A549 (cell line): ENCODE data around the gene GFY. TPM values are rescaled to one million over a fixed set of nuclear protein-coding genes. Genes with fewer than 3 reads are reported as not detected.

ENCODE experiments used
- ATAC-seq, 2 experiments: fragments of 200-7000 bp in 1 of 2; fragments of >200 bp in 1 of 2; cut with Nextera tagmentation in 1 of 2; cut with Tn5 transposase in 1 of 2; 3 replicates each; pipeline versions ENCODE4 v1.8.0 to v1.9.1; 2018 to 2020; ENCODE audit warnings: mild to moderate bottlenecking in 1 of 2, moderate library complexity in 1 of 2
- CTCF ChIA-PET: fragments of 300-600 bp; sonication (Branson Sonifier 250); formaldehyde crosslinking; extraction: SDS; loops from one replicate; lab custom pipeline; 2021; ENCODE audit warnings: antibody characterized with exemption, inconsistent platforms; lab: Yijun Ruan, JAX
- POLR2A ChIA-PET: fragments of 350-600 bp; formaldehyde crosslinking; extraction: SDS; loops from one replicate; lab custom pipeline; 2021; ENCODE audit warnings: antibody characterized with exemption, inconsistent platforms; lab: Yijun Ruan, JAX
- DNase-seq, 2 experiments: peaks; one replicate each; pipeline versions ENCODE4 v3.0.0 to v3.0.0-alpha.2; 2011 to 2016; ENCODE audit warnings: low read depth in 1 of 2, low spot score in 1 of 2
- FAIRE-seq: peaks from 2 replicates; lab custom pipeline; 2011; peaks lifted over from hg19 to GRCh38; lab: Jason Lieb, UNC
- H3K27ac ChIP-seq, 2 experiments: fragments of >200 bp; sonication (Bioruptor Twin); formaldehyde crosslinking; 3 replicates each; pipeline ENCODE4 v1.5.1; 2016 to 2017
- H3K4me1 ChIP-seq: fragments of >200 bp; sonication (Bioruptor Twin); formaldehyde crosslinking; 3 replicates; pipeline ENCODE4 v1.6.1; 2016
- H3K4me2 ChIP-seq: fragments of >200 bp; sonication (Bioruptor Twin); formaldehyde crosslinking; 3 replicates; pipeline ENCODE4 v1.6.1; 2016
- H3K4me3 ChIP-seq: fragments of >200 bp; sonication (Bioruptor Twin); formaldehyde crosslinking; 3 replicates; pipeline ENCODE4 v1.5.1; 2016
- H3K9me3 ChIP-seq: fragments of >200 bp; sonication (Bioruptor Twin); formaldehyde crosslinking; 3 replicates; pipeline ENCODE4 v1.6.1; 2016
- ATOH8 ChIP-seq: fragments of 250-450 bp; sonication (Bioruptor Pico); IDR thresholded peaks from 2 replicates; pipeline ENCODE4 v1.5.0; 2020; ENCODE audit warnings: low read depth, mild to moderate bottlenecking, moderate library complexity
- BCL3 ChIP-seq: fragments of >200 bp; sonication (Bioruptor Twin); formaldehyde crosslinking; IDR thresholded peaks from 3 replicates; pipeline ENCODE4 v1.6.1; 2016
- BHLHE40 ChIP-seq: IDR thresholded peaks from 2 replicates; pipeline ENCODE4 v1.6.1; 2012; ENCODE audit warnings: low read depth, low read length, inconsistent platforms
- CBX8 ChIP-seq: fragments of 200-600 bp; sonication (generic); IDR thresholded peaks from 2 replicates; pipeline ENCODE4 v1.6.1; 2016
- CEBPB ChIP-seq, 2 experiments: fragments of >200 bp in 1 of 2; sonication (Bioruptor Twin) in 1 of 2; formaldehyde crosslinking in 1 of 2; IDR thresholded peaks; 2 replicates each; pipeline ENCODE4 v1.6.1; 2012 to 2016
- CTCF ChIP-seq: fragments of >200 bp; sonication (Bioruptor Twin); formaldehyde crosslinking; IDR thresholded peaks from 3 replicates; pipeline ENCODE4 v1.5.1; 2016
- EHF ChIP-seq: fragments of 250-450 bp; sonication (Bioruptor Pico); IDR thresholded peaks from 2 replicates; pipeline ENCODE4 v1.5.0; 2020; ENCODE audit warnings: mild to moderate bottlenecking
- EP300 ChIP-seq, 2 experiments: fragments of >200 bp; sonication (Bioruptor Twin); formaldehyde crosslinking; IDR thresholded peaks; 2 replicates in 1 of 2; 3 replicates in 1 of 2; pipeline ENCODE4 v1.6.1; 2016 to 2017
- ESRRA ChIP-seq: fragments of 150-350 bp; IDR thresholded peaks from 2 replicates; pipeline ENCODE4 v1.6.1; 2014; ENCODE audit warnings: mild to moderate bottlenecking, low read length, borderline replicate concordance
- FOSB ChIP-seq: fragments of 250-450 bp; sonication (Bioruptor Pico); IDR thresholded peaks from 2 replicates; pipeline ENCODE4 v1.5.0; 2020; ENCODE audit warnings: mild to moderate bottlenecking, moderate library complexity
- FOXS1 ChIP-seq: fragments of 250-450 bp; sonication (Bioruptor Pico); IDR thresholded peaks from 2 replicates; pipeline ENCODE4 v1.5.0; 2020; ENCODE audit warnings: mild to moderate bottlenecking, moderate library complexity
- HEYL ChIP-seq: fragments of 250-450 bp; sonication (Bioruptor Pico); IDR thresholded peaks from 2 replicates; pipeline ENCODE4 v1.8.0; 2021; ENCODE audit warnings: mild to moderate bottlenecking, moderate library complexity
- HOXA7 ChIP-seq: fragments of 250-450 bp; sonication (Bioruptor Pico); IDR thresholded peaks from 2 replicates; pipeline ENCODE4 v1.5.0; 2020; ENCODE audit warnings: mild to moderate bottlenecking, moderate library complexity
- JUNB ChIP-seq: fragments of >200 bp; sonication (Bioruptor Twin); formaldehyde crosslinking; IDR thresholded peaks from 2 replicates; pipeline ENCODE4 v1.6.1; 2016
- KDM1A ChIP-seq: fragments of 200-600 bp; sonication (generic); IDR thresholded peaks from 2 replicates; pipeline ENCODE4 v1.6.1; 2016; ENCODE audit warnings: low read depth, mild to moderate bottlenecking
- MAFK ChIP-seq: fragments of 450-650 bp; IDR thresholded peaks from 2 replicates; pipeline ENCODE4 v1.6.1; 2014; ENCODE audit not compliant: partially characterized antibody
- MAX ChIP-seq: IDR thresholded peaks from 2 replicates; pipeline ENCODE4 v1.6.1; 2012
- MAZ ChIP-seq: fragments of 150-350 bp; IDR thresholded peaks from 2 replicates; pipeline ENCODE4 v1.6.1; 2014; ENCODE audit warnings: antibody characterized with exemption, low read depth, low read length, borderline replicate concordance
- NFE2L2 ChIP-seq: fragments of 150-350 bp; conservative IDR thresholded peaks from 2 replicates; pipeline ENCODE4 v1.6.1; 2014; ENCODE audit warnings: low read length
- NPAS2 ChIP-seq: fragments of 250-450 bp; sonication (Bioruptor Pico); IDR thresholded peaks from 2 replicates; pipeline ENCODE4 v1.8.0; 2022; ENCODE audit warnings: mild to moderate bottlenecking, moderate library complexity, borderline replicate concordance
- PBX3 ChIP-seq: IDR thresholded peaks from 2 replicates; pipeline ENCODE4 v1.6.1; 2012
- PHF8 ChIP-seq: fragments of 200-600 bp; sonication (generic); IDR thresholded peaks from 2 replicates; pipeline ENCODE4 v1.6.1; 2016; ENCODE audit warnings: low read depth, mild to moderate bottlenecking, antibody characterized with exemption, moderate library complexity, borderline replicate concordance
- POLR2A ChIP-seq: IDR thresholded peaks from 2 replicates; pipeline ENCODE4 v1.6.1; 2012; ENCODE audit warnings: mild to moderate bottlenecking, low read length
- RAD21 ChIP-seq, 2 experiments: fragments of >200 bp in 1 of 2; sonication (Bioruptor Twin) in 1 of 2; formaldehyde crosslinking in 1 of 2; IDR thresholded peaks in 1 of 2; conservative IDR thresholded peaks in 1 of 2; 2 replicates in 1 of 2; 3 replicates in 1 of 2; pipeline ENCODE4 v1.6.1; 2012 to 2018; ENCODE audit warnings: inconsistent platforms in 1 of 2
- REST ChIP-seq: fragments of 200-600 bp; sonication (generic); IDR thresholded peaks from 2 replicates; pipeline ENCODE4 v1.6.1; 2016; ENCODE audit warnings: antibody characterized with exemption, mild to moderate bottlenecking, moderate library complexity
- RFX5 ChIP-seq: fragments of 450-650 bp; IDR thresholded peaks from 2 replicates; pipeline ENCODE4 v1.7.1; 2014; ENCODE audit warnings: antibody characterized with exemption, mild to moderate bottlenecking, moderate library complexity
- TFCP2L1 ChIP-seq: fragments of 250-450 bp; sonication (Bioruptor Pico); IDR thresholded peaks from 2 replicates; pipeline ENCODE4 v1.5.0; 2021; ENCODE audit warnings: mild to moderate bottlenecking
- TP53 ChIP-seq: fragments of 250-450 bp; sonication (Bioruptor Pico); IDR thresholded peaks from 2 replicates; pipeline ENCODE4 v1.5.0; 2021; ENCODE audit warnings: mild to moderate bottlenecking, moderate library complexity
- USF2 ChIP-seq: fragments of 450-650 bp; IDR thresholded peaks from 2 replicates; pipeline ENCODE4 v1.6.1; 2014; ENCODE audit warnings: antibody characterized with exemption
- ZC3H11A ChIP-seq: fragments of 450-650 bp; IDR thresholded peaks from 2 replicates; pipeline ENCODE4 v1.6.1; 2014; ENCODE audit warnings: antibody characterized with exemption, mild to moderate bottlenecking
- ZFP36 ChIP-seq: fragments of 450-650 bp; IDR thresholded peaks from 2 replicates; pipeline ENCODE4 v1.6.1; 2014; ENCODE audit warnings: borderline replicate concordance; ENCODE audit not compliant: partially characterized antibody
- ZNF302 ChIP-seq: fragments of 250-450 bp; sonication (Bioruptor Pico); IDR thresholded peaks from 2 replicates; pipeline ENCODE4 v1.9.0; 2021; ENCODE audit warnings: inconsistent platforms, mild to moderate bottlenecking, moderate library complexity
- WGBS: methylation state at CpG from one replicate; pipeline ENCODE4 v1.1.6; 2017; ENCODE audit errors: missing lambda C conversion rate; 5-methylcytosine and 5-hydroxymethylcytosine counted together
- polyA plus RNA-seq, 4 experiments: library from polyadenylated mRNA; depleted of rRNA in 3 of 4; stranded (reverse); fragments of >200 nt; fragmentation: RNase III in 1 of 4; extraction: RNeasy Plus Mini Kit Qiagen cat#74134 plus additional on column Dnase treatment in 1 of 4; gene quantifications; 2 replicates in 3 of 4; 3 replicates in 1 of 4; pipeline ENCODE4 v1.2.3, GENCODE V29; 2011 to 2017

GFY gene
- polyA plus RNA-seq, 2 of the 4 experiments (the other 2 are of a cell fraction): 0.06 TPM; not detected in 1

GRCh38 chr19:49453013-49453756 lies 28.0 kb downstream of the GFY start, which contains the start of gene ALDH16A1:
TSS of gene ALDH16A1 (plus strand) at chr19:49453225. CDS start at chr19:49453332, 107 bp downstream.
- POLR2A ChIA-PET: interaction anchor here (0.5 to 1.5 kb wide), 25 partner anchors 10 to 304 kb away, joined by 3 to 11 read pairs (median 4); partner anchors contain the start of genes DKKL1, FLT3LG, NOSIP and PRMT1
- Histone ChIP-seq H3K4me2 (peak within 1 kb of the TSS; percentile 89), H3K9me3 (no peaks in the 10 kb centered on the region), H3K4me3 (peak within 1 kb of the TSS; percentile 90), H3K4me1 (peaks cover 25% of the 10 kb centered on the region), H3K27ac (peak within 1 kb of the TSS; percentile 93 to 99)
- ATAC-seq: peak; percentile 88 to 92
- DNase-seq: peak; percentile 99
- 2% methylated on average over 38 of the region's 66 CpGs for WGBS
- FAIRE-seq: no peak
- CTCF ChIA-PET: interaction anchor here (0.5 to 19.0 kb wide), 7 partner anchors 10 to 254 kb away, joined by 3 to 244 read pairs (median 5); partner anchors contain the start of genes FLT3LG and KASH5
- no peak for TF ChIP-seq HOXA7 (CRISPR knock-in tag)
- no peak for TF ChIP-seq MAFK
- TF ChIP-seq PBX3: 0 out of 2 replicates have a peak, but pooled peaks have one; percentile 71
- TF ChIP-seq BCL3: peak; percentile 94; the same call in 2 of the 3 replicates
- TF ChIP-seq RFX5: no peak
- no peak for TF ChIP-seq EP300 (IDR thresholded peaks at IDR 0.05)
- no peak for TF ChIP-seq ZNF302 (CRISPR knock-in tag)
- no peak for TF ChIP-seq FOSB
- peak; percentile 84 for TF ChIP-seq MAX
- no peak for TF ChIP-seq TFCP2L1 (CRISPR knock-in tag)
- no peak for TF ChIP-seq CEBPB (IDR thresholded peaks at IDR 0.05)
- TF ChIP-seq EHF: no peak
- TF ChIP-seq MAZ: no peak
- no peak for TF ChIP-seq CBX8
- TF ChIP-seq NFE2L2: no peak
- no peak for TF ChIP-seq KDM1A
- TF ChIP-seq NPAS2: no peak
- no peak for TF ChIP-seq JUNB
- TF ChIP-seq ZC3H11A: no peak
- TF ChIP-seq BHLHE40: no peak
- no peak for TF ChIP-seq TP53 (CRISPR knock-in tag)
- no peak for TF ChIP-seq RAD21 (conservative IDR thresholded peaks at IDR 0.05 in 1 of 2, IDR thresholded peaks at IDR 0.05 in 1 of 2)
- TF ChIP-seq ATOH8 (CRISPR knock-in tag): no peak
- peak; percentile 52 for TF ChIP-seq REST
- TF ChIP-seq PHF8: no peak; the same call in 1 of the 2 replicates
- TF ChIP-seq CTCF: no peak
- TF ChIP-seq FOXS1 (CRISPR knock-in tag): no peak
- TF ChIP-seq POLR2A: peak; percentile 85
- no peak for TF ChIP-seq ESRRA
- peak; percentile 92 for TF ChIP-seq USF2
- TF ChIP-seq HEYL (CRISPR knock-in tag): no peak
- no peak for TF ChIP-seq ZFP36
